Measurements from ENCODE around the gene USP32.
"Not testable (repeated sequence)": the region's sequence is repeated elsewhere in the genome, so short reads cannot be mapped to it uniquely, and the experiment has no call there.

The USP32 gene

GRCh38 chr17:60369727-60370126 lies 22.2 kb downstream of the USP32 start:
- DNase-seq, result no peak

DNA sequence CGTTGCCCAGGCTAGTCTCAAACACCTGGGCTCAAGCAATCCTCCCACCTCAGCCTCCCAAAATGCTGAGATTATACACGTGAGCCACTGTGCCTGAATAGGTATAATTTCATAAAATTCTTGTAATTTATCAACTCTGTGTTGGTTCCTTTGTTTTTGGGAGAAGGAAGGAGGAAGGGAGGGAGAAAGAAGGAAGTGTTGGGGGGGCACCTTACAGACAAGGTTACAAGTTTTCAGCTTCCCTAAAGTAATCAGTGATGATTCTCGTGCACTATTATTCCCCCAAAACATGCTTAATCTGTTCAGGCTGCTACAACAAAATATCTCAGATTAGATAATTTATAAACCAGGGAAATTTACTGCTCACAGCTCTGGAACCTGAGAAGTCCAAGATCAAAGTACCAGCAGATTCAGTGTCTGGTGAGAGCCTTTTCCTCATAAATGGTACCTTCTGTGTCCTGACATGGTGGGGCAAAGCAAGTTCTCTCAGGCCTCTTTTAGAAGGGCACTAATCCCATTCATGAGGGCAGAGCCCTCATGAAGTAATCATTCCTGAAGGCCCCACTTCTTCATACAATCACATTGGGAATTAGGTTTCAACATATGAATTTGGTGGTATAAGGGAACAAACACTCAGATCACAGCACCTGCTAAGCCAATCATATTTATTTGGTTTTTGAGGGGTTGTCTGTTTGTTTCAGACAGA lies 28.1 kb downstream of the USP32 start:
- DNase-seq, result no peak

- DNase-seq, result no peak
Observed at GRCh38 chr17:60362329-60362728, 29.6 kb downstream of the USP32 start.

DNA sequence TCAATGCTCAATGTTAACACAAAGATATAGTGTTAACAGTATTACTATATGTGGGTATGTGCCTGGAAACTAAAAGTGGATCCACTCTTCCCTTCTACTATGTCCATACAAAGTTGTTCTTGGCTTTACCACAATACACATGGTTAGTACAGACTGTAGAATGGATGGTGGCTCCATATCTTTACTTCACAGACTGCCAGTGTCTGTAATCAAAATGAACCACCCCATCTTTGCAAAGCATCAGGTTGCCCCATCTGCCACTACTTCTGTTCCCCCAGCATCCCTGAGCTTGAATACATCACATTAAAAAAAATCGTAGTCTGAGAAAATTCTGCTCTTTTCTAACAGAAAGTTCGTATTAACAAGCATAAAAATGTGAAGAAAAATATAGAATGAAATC lies 30.0 kb downstream of the USP32 start:
- no peak for DNase-seq

- DNase-seq, result no peak
Observed at GRCh38 chr17:60359415-60359814, 32.5 kb downstream of the USP32 start.

- no peak for DNase-seq
Observed at GRCh38 chr17:60358606-60359225, 33.2 kb downstream of the USP32 start.

DNA sequence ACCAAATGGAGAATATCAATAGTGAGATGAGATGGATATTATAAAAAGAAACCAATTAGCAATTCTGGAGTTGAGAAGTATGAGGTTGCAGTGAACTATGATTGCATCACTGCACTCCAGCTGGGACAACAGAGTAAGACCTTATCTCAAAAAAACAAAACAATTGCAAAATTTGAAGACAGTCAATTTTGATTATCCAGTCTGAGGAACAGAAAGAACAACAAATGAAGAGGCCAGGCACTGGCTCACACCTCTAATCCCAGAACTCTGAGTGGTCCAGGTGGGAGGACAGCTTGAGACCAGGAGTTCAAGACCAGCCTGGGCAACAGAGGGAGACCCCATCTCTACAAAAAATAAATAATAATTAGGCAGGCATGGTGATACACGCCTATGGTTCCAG lies 35.0 kb downstream of the USP32 start:
- DNase-seq, result no peak

GRCh38 chr17:60355663-60356594 lies 36.0 kb downstream of the USP32 start:
- DNase-seq, result no peak

DNA sequence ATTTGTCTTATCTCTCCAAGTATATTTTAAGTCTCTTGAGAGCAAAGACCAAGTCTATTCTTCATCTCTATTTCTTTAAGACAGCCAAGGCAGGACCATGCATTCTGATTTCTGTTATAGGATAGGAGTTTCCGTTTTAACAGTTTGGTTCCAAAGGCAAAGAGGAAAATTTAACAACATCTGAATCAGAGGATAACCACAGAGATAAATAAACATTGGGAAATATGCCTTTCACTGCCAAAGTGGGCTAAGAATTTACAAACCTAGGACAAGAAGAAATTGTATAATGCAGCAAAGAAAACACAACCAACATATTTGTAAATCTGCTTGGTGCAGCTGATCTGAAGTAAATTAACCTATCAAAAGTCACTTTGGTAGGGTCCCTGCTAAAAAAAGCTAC lies 37.7 kb downstream of the USP32 start:
- DNase-seq, result no peak

DNA sequence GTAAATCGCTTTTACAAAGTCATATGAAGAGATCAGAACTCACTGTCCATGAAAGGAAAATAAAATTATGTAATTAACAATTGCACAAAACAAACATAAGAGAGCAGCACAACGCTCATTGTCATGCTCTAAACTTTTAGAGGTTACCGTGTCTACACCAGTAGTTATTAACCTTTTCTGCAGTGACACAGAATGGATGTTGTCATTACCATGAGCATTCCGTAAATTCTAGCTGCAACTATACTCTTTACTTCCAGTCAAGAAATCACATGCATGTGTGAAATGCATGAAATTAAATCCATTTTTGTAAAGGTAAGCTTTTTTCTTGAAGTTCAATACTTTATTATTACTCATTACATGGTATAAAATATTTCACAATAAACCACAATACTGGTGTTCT lies 38.2 kb downstream of the USP32 start:
- DNase-seq, result no peak

GRCh38 chr17:60352569-60352968 lies 39.4 kb downstream of the USP32 start:
- no peak for DNase-seq

DNA sequence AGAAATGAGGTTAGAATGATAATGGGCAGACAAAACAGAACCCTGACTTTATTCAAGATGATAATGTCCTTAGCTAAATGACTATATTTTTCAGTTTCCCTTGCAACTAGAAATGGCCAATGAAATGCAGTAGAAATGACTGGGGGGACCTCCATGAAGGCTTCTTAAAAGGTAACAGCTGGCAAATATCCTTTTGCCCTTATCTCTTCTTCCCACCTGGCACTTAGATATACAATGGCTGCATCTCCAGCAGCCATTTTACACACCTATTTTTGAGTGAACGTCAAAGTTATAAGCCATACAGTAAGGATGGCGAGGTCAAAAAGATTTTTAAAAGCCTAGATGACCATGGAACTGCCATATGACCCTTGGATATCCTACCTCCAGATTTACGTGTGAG lies 39.9 kb downstream of the USP32 start:
- no peak for DNase-seq

DNA sequence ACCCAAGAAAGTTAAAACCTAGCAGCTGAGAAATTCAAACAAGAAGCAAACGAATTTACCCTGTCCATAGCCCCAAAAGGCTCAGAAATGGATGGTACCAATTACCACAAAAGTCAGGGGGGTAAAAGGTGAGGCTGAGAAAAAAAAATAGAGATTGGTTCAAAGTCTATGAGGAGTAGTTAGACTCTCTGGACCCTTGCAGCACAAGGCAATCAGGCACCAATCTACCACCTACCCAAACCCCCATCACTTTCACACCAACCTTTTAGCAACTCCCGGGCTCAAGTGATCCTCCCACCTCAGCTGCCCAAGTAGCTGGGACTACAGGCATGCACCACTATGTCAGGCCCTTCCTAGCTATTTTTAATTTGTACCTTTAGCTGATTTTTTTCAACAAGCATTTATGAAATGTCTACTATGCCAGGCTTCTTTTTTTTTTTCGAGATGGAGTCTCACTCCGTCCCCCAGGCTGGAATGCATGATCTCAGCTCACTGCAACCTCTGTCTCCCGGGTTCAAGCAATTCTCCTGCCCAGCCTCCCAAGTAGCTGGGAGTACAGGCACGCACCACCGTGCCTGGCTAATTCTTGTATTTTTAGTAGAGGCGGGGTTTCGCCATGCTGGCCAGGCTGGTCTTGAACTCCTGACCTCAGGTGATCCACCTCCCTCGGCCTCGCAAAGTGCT lies 40.8 kb downstream of the USP32 start:
- no peak for DNase-seq

DNA sequence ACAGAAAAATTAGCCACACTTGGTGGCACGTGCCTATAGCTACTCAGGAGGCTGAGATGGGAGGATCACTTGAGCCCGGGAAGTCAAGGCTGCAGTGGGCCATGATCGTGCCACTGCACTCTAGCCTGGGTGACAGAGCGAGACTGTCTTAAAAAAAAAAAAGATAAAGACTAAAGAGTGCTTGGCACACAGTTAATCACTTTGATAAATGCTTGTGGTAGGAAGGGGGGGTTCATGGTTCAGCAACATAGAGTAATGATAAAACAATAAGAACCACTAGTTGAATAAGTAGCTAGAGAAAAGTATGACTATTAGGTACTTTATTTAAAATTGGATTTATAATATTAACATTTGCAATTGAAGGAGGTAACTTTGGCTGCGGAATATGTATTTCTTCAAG lies 43.3 kb downstream of the USP32 start:
- no peak for DNase-seq

- DNase-seq, result no peak
Observed at GRCh38 chr17:60345233-60345632, 46.7 kb downstream of the USP32 start.

DNA sequence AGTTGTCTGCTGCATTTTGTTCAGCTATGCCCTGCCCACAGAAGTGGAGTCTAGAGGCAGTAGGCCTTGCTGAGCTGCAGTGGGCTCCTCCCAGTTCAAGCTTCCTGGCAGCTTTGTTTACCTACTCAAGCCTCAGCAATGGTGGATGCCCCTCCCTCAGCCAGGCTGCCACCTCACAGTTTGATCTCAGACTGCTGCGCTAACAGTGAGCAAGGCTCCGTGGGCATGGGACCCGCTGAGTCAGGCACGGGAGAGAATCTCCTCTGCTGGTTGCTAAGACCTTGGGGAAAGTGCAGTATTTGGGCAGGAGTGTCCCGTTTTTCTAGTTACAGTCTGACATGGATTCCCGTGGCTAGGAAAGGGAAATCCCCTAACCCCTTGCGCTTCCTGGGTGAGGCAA lies 49.4 kb downstream of the USP32 start:
- not testable (repeated sequence) for DNase-seq

DNA sequence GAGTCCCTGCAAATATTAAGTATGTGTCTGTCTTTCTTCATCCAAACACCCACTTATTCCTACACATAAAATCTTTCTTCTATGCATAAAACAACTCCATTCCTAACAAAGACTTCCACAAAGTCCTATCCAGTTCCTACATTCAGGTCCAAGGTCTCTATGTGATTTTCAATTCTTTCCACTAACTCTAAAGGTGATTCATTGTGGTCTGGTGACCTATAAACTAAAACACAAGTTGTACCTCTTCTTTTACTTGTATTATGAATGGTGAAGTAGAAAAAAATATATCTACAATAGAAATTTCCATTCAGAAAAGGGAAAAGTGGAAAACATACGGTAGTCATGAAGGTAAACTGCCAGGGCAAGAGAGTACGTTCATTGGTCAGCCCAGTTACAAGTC lies 56.6 kb downstream of the USP32 start:
- DNase-seq, result no peak

DNA sequence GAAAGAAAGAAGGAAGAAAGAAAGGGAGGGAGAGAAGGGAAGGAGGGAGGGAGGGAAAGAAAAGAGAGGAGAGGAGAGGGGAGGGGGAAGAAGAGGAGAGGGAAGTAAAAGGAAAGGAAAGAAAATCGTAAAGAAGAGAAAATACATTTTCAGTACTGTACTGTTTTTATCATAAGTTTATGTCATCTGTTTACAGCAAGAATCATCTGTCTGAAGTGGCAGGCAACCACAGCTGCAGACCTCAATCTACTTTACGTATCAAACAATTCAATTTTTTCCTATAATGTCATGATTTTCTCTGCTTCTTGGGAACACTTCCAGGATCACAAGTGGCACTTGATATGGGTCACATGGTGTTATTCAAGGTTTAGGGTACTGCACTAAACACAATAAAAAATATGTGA lies 58.3 kb downstream of the USP32 start:
- DNase-seq, result no peak

GRCh38 chr17:60333072-60333471 lies 58.9 kb downstream of the USP32 start:
- not testable (repeated sequence) for DNase-seq

DNA sequence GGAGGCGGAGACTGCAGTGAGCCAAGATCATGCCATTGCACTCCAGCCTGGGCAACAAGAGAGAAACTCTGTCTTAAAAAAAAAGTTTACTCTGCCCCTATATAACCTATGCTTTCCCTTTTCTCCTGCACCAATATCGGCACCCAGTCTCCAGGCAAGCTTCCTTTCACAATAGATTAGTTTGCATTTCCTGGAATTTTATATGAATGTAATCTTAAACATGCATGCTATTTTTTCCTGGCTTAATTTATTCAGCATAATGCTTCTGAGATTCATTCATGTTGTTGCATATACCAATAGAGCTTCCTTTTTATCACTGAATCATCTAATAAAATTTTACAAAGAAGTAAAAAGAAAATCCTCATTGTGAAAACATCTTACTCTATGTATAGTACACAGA lies 59.4 kb downstream of the USP32 start:
- no peak for DNase-seq

DNA sequence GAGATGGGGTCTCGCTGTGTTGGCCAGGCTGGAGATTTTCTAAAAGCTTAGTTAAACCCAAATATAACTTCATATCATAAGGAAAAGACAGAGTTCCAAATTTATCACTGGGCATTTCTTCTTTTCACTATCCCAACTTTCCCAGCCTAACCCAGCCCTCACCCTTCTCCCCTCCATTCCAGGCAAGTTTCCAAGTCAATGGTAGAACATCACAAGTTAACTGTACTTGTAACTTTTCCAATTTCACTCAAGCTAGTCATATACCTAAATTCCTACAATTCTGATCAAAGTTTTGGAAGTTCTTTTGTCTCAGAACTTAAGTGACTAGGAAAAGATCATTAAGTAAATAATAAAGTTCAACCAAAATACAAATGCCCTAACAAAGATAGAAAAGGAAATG lies 61.2 kb downstream of the USP32 start:
- no peak for DNase-seq

- DNase-seq, result no peak
Observed at GRCh38 chr17:60328679-60329078, 63.3 kb downstream of the USP32 start.

DNA sequence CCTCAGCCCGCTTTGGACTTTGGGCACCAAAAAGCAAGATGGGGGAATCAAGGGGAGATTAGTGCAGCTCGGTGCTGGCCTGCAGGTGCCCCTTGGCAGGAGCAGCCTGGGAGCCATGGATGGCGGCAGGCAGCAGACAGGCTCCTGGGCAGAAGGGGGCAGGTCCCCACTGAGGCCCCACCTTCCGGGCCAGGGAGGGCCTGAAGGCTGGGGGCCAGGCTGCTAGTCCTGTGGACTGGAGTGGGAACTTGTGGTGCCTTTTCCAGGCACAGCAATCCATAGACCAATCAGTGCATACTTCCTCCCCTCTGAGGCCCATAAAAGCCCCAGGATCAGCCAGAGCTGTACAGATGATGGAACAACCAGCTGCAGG lies 64.0 kb downstream of the USP32 start:
- DNase-seq, result no peak

Measured in CD4-positive, alpha-beta T cell treated with Interleukin-17A for 4 hours (primary cell).